Liver (tissue), 3 donors: ENCODE measurements around the gene NPIPA1.
"Not testable (repeated sequence)": the region's sequence is repeated elsewhere in the genome, so short reads cannot be mapped to it uniquely, and the experiment has no call there.

Experiments
- MAX ChIP-seq: IDR thresholded peaks from 2 replicates; pipeline ENCODE4 v1.6.1; 2016; ENCODE audit warnings: antibody characterized with exemption
- RXRA ChIP-seq, 2 donors: IDR thresholded peaks; 2 replicates each; pipeline ENCODE4 v1.6.1; 2017 to 2018; ENCODE audit warnings: antibody characterized with exemption in 2 of 2, mild to moderate bottlenecking in 1 of 2
- SP1 ChIP-seq: IDR thresholded peaks from 2 replicates; pipeline ENCODE4 v1.6.1; 2018; ENCODE audit warnings: antibody characterized with exemption, mild to moderate bottlenecking
- TAF1 ChIP-seq: conservative IDR thresholded peaks from 2 replicates; pipeline ENCODE4 v1.6.1; 2016; ENCODE audit warnings: antibody characterized with exemption, mild to moderate bottlenecking
- TF ChIP-seq, protein P1 (sequence below): fragments of 150-350 bp; IDR thresholded peaks from 2 replicates; pipeline ENCODE4 v1.5.1; 2017; ENCODE audit warnings: improper control_type of control experiment, low read depth, low read length; ENCODE audit not compliant: missing input control
- TF ChIP-seq, protein P2 (sequence below): IDR thresholded peaks from 2 replicates; pipeline ENCODE4 v1.6.1; 2016; ENCODE audit warnings: antibody characterized with exemption, mild to moderate bottlenecking
- donor health status: healthy.
- donor health status: healthy.

- TF ChIP-seq MAX; TAF1; SP1; RXRA (IDR thresholded peaks at IDR 0.05): not testable (repeated sequence)
- TF ChIP-seq, protein P1, sequence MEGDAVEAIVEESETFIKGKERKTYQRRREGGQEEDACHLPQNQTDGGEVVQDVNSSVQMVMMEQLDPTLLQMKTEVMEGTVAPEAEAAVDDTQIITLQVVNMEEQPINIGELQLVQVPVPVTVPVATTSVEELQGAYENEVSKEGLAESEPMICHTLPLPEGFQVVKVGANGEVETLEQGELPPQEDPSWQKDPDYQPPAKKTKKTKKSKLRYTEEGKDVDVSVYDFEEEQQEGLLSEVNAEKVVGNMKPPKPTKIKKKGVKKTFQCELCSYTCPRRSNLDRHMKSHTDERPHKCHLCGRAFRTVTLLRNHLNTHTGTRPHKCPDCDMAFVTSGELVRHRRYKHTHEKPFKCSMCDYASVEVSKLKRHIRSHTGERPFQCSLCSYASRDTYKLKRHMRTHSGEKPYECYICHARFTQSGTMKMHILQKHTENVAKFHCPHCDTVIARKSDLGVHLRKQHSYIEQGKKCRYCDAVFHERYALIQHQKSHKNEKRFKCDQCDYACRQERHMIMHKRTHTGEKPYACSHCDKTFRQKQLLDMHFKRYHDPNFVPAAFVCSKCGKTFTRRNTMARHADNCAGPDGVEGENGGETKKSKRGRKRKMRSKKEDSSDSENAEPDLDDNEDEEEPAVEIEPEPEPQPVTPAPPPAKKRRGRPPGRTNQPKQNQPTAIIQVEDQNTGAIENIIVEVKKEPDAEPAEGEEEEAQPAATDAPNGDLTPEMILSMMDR, result not testable (repeated sequence)
- TF ChIP-seq, protein P2, sequence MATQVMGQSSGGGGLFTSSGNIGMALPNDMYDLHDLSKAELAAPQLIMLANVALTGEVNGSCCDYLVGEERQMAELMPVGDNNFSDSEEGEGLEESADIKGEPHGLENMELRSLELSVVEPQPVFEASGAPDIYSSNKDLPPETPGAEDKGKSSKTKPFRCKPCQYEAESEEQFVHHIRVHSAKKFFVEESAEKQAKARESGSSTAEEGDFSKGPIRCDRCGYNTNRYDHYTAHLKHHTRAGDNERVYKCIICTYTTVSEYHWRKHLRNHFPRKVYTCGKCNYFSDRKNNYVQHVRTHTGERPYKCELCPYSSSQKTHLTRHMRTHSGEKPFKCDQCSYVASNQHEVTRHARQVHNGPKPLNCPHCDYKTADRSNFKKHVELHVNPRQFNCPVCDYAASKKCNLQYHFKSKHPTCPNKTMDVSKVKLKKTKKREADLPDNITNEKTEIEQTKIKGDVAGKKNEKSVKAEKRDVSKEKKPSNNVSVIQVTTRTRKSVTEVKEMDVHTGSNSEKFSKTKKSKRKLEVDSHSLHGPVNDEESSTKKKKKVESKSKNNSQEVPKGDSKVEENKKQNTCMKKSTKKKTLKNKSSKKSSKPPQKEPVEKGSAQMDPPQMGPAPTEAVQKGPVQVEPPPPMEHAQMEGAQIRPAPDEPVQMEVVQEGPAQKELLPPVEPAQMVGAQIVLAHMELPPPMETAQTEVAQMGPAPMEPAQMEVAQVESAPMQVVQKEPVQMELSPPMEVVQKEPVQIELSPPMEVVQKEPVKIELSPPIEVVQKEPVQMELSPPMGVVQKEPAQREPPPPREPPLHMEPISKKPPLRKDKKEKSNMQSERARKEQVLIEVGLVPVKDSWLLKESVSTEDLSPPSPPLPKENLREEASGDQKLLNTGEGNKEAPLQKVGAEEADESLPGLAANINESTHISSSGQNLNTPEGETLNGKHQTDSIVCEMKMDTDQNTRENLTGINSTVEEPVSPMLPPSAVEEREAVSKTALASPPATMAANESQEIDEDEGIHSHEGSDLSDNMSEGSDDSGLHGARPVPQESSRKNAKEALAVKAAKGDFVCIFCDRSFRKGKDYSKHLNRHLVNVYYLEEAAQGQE, result not testable (repeated sequence)
Measured at GRCh38 chr16:14988092-14988491, 50.8 kb downstream of the NPIPA1 start.
